ENCODE results near the gene TOX2.

DNA sequence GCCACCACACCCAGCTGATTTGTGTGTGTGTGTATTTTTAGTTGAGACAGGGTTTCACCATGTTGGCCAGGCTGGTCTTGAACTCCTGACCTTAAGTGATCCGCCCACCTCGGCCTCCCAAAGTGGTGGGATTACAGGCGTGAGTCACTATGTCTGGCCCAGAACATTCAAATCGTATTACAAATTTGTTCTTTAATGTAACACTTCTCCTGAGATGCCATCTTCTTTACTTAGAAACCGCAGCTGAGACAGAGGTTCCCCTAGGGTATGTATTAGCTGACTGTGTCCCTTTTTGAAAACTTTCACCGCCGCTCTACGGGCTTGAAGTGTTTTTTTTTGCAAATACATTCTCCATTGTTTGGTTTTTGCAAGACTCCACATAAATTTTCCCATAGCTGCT is 62.6 kb downstream of the TOX2 start:
- TF ChIP-seq, protein P1, sequence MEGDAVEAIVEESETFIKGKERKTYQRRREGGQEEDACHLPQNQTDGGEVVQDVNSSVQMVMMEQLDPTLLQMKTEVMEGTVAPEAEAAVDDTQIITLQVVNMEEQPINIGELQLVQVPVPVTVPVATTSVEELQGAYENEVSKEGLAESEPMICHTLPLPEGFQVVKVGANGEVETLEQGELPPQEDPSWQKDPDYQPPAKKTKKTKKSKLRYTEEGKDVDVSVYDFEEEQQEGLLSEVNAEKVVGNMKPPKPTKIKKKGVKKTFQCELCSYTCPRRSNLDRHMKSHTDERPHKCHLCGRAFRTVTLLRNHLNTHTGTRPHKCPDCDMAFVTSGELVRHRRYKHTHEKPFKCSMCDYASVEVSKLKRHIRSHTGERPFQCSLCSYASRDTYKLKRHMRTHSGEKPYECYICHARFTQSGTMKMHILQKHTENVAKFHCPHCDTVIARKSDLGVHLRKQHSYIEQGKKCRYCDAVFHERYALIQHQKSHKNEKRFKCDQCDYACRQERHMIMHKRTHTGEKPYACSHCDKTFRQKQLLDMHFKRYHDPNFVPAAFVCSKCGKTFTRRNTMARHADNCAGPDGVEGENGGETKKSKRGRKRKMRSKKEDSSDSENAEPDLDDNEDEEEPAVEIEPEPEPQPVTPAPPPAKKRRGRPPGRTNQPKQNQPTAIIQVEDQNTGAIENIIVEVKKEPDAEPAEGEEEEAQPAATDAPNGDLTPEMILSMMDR (IDR thresholded peaks at IDR 0.05), result no peak
- TF ChIP-seq POLR2AphosphoS5 (IDR thresholded peaks at IDR 0.05; ENCODE audit: low read depth, low read length), result no peak
- TF ChIP-seq, protein P2, sequence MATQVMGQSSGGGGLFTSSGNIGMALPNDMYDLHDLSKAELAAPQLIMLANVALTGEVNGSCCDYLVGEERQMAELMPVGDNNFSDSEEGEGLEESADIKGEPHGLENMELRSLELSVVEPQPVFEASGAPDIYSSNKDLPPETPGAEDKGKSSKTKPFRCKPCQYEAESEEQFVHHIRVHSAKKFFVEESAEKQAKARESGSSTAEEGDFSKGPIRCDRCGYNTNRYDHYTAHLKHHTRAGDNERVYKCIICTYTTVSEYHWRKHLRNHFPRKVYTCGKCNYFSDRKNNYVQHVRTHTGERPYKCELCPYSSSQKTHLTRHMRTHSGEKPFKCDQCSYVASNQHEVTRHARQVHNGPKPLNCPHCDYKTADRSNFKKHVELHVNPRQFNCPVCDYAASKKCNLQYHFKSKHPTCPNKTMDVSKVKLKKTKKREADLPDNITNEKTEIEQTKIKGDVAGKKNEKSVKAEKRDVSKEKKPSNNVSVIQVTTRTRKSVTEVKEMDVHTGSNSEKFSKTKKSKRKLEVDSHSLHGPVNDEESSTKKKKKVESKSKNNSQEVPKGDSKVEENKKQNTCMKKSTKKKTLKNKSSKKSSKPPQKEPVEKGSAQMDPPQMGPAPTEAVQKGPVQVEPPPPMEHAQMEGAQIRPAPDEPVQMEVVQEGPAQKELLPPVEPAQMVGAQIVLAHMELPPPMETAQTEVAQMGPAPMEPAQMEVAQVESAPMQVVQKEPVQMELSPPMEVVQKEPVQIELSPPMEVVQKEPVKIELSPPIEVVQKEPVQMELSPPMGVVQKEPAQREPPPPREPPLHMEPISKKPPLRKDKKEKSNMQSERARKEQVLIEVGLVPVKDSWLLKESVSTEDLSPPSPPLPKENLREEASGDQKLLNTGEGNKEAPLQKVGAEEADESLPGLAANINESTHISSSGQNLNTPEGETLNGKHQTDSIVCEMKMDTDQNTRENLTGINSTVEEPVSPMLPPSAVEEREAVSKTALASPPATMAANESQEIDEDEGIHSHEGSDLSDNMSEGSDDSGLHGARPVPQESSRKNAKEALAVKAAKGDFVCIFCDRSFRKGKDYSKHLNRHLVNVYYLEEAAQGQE (IDR thresholded peaks at IDR 0.05; ENCODE audit: insufficient read depth in 1 of 2, low read depth in 2 of 2, low read length in 1 of 2), result no peak

Data from Panc1 (cell line).